GM15510 (cell line): Measurements from ENCODE around the gene SCFD2.

Source experiments
- POLR2A ChIP-seq: IDR thresholded peaks from 3 replicates; pipeline ENCODE4 v1.6.1; 2011; ENCODE audit warnings: borderline replicate concordance; ENCODE audit not compliant: insufficient read length; ENCODE audit errors: extremely low read depth

The SCFD2 gene

DNA sequence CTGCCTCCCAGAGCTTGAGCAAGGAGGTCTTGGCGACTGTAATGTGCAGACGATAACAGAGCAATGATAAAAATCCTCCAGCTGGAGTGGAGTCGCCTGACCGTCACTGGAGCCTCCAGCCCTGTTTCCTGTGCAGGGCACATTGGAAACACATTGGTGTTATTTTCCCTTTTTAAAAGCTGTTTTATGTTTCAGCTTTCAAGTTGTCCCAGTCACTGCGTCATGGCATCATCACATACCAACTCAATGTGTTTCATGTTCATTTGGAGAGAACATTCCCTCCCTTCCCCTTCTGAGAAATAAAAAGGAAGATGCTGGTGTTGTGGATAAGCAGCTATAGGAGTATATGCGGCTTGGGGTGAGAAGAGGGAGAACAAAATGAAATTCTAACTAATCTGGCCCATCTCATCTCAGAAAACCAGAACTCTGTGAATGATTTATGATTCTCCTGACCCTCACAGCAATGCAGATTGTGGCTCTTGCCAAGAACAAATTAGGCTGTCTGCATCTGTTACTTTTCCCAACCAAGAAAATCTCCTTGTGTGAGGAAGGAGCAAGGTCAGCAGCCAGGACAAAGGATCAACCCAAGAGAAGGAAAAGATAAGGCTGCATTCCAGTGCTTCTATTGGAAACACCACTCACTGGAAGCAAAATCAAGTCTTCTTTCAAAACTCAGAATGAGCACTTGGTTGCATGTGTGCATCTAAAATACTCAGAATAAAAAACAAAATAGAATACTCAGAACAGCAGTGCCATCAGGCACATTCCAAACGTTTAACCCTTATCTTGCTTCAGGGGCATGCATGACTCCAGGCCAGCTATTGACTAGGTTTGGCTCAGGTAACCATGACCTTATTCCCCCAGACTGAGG is 369.4 kb downstream of the SCFD2 start:
- TF ChIP-seq POLR2A = no peak

DNA sequence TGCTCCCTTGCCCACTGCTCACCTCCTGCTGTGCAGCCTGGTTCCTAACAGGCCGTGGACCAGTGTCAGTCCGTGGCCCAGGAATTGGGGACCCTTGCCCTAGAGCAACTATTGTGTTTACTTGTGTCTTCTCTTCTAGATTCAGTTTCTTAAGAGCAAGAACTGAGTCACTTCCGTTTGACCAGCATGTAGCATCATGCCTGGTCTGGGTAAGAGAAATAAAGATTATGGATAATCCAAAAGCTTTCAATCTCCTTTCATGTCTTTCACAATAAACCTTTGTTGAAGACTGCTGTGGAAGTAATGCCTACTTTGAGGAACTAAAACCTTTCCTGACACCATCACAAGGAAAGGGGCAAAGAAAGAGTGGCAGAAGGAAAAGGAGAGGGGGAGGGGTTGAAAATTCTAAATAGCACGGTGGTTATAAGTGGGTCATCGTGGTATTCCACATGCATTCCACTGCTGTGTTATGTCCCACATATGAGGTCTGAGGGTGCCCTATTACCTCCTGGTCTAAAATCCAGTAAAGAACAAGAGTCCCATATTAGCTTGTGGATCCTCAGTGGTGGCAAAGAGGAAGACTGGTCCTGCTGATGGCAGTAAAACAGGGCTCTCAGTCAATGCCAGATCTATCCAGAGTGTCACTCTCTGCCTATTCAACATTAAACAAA is 370.4 kb downstream of the SCFD2 start:
- TF ChIP-seq POLR2A = no peak

DNA sequence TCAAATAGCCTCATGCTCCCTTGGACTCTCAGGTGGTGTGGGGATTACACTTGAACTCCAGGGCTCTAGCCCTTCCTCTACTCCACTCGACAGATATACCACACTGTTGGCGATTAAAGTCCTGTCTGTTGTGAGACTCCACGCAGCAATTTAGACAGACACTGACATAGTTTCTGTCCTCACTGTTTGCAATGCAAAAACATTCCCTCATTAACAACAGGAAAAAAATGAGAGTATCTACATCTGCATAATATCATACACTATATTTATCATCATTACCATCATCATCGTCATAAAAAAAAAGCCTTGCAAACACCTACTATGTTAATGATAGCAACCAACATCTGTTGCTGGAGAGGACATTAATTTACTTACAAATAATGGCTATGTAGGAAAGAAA is 371.3 kb downstream of the SCFD2 start:
- no peak for TF ChIP-seq POLR2A

DNA sequence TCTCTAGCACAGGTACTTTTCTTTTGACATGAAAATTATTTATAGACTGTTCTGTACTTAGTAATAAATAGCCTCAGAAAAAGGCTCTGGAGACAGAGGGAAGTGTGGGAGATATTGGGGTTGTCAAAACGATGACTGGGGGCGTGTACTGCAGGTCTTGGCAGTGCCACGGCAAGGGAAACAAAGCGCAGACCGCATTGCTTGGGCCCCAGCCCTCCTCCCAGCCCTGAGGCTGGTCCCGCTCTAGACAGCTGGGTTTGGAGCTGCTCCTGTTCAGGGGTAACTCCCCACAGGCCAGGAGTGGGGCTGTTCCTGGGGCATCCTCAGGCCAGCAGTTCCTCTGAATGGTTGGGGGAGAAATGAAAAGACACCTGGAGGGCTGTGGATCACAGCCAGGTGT is 372.1 kb downstream of the SCFD2 start:
- TF ChIP-seq POLR2A = no peak

- TF ChIP-seq POLR2A = no peak
Observed at GRCh38 chr4:52991472-52991871, 374.4 kb downstream of the SCFD2 start.

DNA sequence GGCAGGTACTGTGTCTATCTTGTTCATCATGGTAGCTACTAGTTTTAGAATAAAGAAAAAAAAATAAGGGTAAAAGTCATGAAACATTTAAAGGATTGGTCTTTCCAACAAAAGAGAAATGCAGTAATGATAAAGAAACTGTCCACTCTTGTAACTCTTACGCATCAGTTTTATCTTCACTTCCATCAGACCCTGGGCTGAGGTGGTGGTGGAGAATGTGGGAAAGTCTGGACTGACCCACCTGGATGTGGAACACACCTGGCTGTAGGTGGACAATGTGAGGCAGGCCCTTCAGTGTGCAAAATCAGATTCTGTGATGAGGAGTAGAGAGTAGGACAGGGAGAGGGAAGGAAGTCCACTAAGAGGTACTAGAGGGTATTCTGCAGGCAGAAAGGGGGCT is 375.2 kb downstream of the SCFD2 start:
- no peak for TF ChIP-seq POLR2A

GRCh38 chr4:52989865-52990264 is 376.0 kb downstream of the SCFD2 start:
- TF ChIP-seq POLR2A = no peak

DNA sequence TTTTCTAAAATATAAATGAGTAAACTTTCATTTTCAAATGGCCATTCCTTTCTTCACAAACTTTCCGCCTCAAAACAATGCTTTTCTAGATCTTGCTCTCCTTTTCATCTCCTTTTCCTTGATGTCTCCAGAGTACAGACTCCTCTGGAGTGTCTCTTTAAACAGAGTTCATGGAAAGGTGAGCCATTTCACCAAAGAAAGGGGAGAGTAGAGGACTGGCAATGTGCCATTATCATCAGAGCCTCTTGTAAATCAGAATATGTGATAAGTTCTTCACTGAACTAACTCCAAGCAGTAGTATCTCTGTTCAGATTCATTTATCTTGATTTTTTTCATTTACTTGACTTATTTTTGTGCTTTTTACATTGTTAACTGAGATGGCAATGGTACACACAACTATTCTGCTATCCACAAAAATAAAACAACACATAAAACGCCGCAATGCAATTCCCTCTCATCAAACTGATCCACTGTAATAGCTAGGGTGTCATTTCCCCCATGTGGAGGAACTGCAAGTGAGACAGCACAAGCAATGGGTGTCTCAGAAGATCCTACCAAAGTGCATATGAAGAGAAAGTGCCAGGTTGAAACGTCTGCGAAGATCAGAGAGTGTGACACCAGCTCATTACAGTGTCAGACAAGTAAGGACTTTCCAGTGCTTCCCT is 378.3 kb downstream of the SCFD2 start:
- no peak for TF ChIP-seq POLR2A

- TF ChIP-seq POLR2A = no peak
Observed at GRCh38 chr4:52984462-52984881, 381.4 kb downstream of the SCFD2 start.

DNA sequence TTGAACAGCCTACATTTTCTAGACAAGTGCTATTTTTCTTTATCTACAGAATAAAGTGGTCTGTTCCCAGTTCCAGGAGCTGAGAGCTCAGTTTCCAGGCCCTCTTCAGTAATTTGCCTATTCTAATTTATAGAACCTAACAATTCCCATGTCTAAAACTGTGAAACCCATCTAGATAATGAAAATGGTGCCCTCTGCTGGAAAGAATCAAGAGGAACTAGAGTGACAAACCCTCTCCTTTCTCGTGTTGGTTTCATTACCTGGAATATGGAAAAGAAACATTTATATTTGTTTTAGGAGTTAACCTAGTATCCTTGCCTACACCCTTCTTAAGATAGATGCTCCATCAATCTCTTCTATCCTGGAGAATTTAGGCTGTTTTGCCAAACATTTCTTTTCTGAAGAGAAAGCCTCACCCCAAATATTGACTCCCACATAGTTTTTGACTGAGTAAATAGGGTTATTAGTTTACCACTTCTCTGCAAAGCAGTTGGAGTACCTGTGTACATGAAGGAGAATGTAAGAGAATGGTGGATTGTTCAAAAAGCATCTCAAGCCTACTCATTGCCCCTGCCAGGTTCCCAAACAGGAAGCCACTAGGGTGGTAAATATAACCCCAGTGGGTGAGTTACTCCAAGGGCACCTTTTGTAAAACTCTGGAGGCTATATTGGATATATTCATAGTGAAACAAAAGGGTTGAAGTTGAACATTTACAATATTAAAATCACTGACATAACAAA is 382.1 kb downstream of the SCFD2 start:
- no peak for TF ChIP-seq POLR2A

DNA sequence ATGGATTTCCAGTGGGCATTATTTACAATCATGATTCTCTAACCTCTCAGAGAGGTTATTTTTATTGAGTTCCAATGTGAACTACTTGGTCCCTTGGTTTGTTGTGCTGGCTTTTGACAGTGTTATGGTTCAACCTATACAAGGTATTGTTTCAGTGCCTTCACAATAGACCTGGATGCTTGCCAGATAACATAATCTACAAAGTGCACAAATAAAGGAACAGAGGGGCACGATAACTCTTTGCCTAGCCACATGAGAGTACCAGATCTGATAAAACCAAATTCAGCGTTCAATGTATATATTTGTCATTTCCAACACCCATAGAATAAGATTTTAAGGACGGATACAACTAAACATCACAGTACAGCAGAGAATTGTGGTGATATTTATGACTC is 382.9 kb downstream of the SCFD2 start:
- TF ChIP-seq POLR2A = no peak

DNA sequence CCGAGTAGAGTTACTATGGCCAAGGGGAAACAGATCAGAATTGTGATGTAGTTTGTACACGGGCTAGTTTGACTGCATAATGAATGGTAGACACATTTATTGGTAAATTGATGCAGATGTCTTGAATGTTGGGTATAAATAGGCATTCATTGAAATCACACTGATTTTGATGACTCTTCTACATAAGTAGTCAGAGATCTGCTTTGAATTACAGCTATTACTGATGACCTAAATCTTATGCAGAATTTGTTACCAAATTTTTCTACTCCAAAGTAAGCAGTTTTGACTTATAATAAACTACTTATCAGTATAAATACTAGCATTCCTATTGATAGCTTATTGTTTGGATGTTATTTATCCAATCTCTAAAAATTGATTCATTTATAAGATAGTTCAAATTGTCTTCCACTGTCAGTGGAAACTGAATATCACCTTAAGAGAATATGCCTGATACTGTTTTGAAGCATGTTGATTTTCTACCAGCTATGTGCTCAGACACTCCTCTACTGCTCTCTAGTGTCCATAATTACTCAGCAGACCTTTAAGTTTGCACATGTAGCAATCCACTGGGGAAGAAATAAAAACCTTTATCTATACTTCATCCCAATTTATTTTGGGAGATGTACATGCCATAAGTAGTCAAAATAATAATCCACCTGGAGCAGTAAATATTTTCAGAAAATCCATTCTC is 383.5 kb downstream of the SCFD2 start:
- TF ChIP-seq POLR2A = no peak

DNA sequence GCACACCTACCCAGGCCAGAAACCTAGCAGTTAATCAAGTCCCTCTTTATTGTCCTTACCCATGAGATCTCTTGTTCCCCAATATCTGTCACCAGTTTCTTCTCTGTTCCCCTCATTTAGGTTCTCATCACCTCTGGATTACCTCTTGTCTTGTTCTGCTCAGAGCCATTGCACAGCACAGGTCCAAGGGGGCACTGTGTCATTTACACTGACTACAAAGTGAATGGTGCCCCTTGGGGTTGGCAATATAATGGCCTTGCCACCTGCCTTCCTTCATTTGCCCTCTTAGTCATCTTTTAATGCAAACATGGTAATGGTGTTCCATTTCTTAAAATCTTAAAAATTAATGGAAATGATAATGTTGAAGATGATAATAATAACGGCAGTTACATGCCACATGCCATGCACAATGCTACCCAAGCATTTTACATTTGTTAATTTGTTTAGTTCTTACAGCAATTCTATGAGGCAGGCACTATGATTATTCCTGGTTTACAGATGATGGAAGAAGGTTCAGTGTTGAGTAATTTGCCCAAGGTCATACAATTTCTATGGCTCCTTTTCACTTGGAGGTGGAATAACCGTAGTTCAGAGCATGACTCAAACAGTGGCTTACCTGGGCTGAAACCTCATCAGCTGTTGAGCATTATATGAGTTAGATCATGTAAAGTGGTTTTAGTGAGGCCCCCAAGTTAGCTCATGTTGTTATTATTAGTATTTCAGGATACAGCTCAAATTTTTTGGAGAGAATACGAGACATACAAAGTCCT is 385.9 kb downstream of the SCFD2 start:
- no peak for TF ChIP-seq POLR2A
